Measurements from ENCODE around the gene SUSD5. TPM values are rescaled to one million over a fixed set of nuclear protein-coding genes. Genes with fewer than 3 reads are reported as not detected.
"Not testable (repeated sequence)": the region's sequence is repeated elsewhere in the genome, so short reads cannot be mapped to it uniquely, and the experiment has no call there.

Gene SUSD5
- total RNA-seq, 1 experiment from 2014 or later = 14.1 TPM

GRCh38 chr3:33159234-33159633 lies 59.4 kb downstream of the SUSD5 start:
- H3K27me3 ChIP-seq (replicated peaks) = no peaks in the 10 kb centered on the region
- H3K4me1 ChIP-seq (replicated peaks) = peaks cover 13% of the 10 kb centered on the region
- H3K4me3 ChIP-seq = no peak overlapping the region
- no peak for DNase-seq (ENCODE audit: low read depth in 1 of 2, low spot score in 2 of 2)
- no peaks in the 10 kb centered on the region for H3K9me3 ChIP-seq (replicated peaks)
- H3K27ac ChIP-seq = no peak overlapping the region
- H3K36me3 ChIP-seq = no peaks in the 10 kb centered on the region

- Histone ChIP-seq H3K27me3 (replicated peaks) (no peaks in the 10 kb centered on the region), H3K9me3 (replicated peaks) (no peaks in the 10 kb centered on the region), H3K27ac (no peak overlapping the region), H3K4me1 (replicated peaks) (peaks cover 13% of the 10 kb centered on the region), H3K4me3 (no peak overlapping the region), H3K36me3 (no peaks in the 10 kb centered on the region; the same call in 1 of the 2 replicates)
- DNase-seq (ENCODE audit: low read depth in 1 of 2, low spot score in 2 of 2) = no peak
Observed at GRCh38 chr3:33155301-33155700, 63.3 kb downstream of the SUSD5 start.

GRCh38 chr3:33153782-33154181 lies 64.8 kb downstream of the SUSD5 start:
- no peaks in the 10 kb centered on the region; the same call in 1 of the 2 replicates for H3K36me3 ChIP-seq
- H3K27ac ChIP-seq = no peak overlapping the region
- H3K4me1 ChIP-seq (replicated peaks) = peaks cover 13% of the 10 kb centered on the region
- H3K27me3 ChIP-seq (replicated peaks) = no peaks in the 10 kb centered on the region
- no peak overlapping the region for H3K4me3 ChIP-seq
- no peak for DNase-seq (ENCODE audit: low read depth in 1 of 2, low spot score in 2 of 2)
- no peaks in the 10 kb centered on the region for H3K9me3 ChIP-seq (replicated peaks)

- Histone ChIP-seq H3K27ac (no peak overlapping the region), H3K27me3 (replicated peaks) (no peaks in the 10 kb centered on the region)
- DNase-seq (ENCODE audit: low read depth in 1 of 2, low spot score in 2 of 2) = no peak
Observed at GRCh38 chr3:33152363-33153360, 65.9 kb downstream of the SUSD5 start.

GRCh38 chr3:33149342-33149741 lies 69.3 kb downstream of the SUSD5 start:
- no peak overlapping the region for H3K27ac ChIP-seq
- no peaks in the 10 kb centered on the region for H3K27me3 ChIP-seq (replicated peaks)
- no peak overlapping the region for H3K4me3 ChIP-seq
- no peak for DNase-seq (ENCODE audit: low read depth in 1 of 2, low spot score in 2 of 2)
- no peaks in the 10 kb centered on the region for H3K9me3 ChIP-seq (replicated peaks)
- H3K36me3 ChIP-seq = peaks cover 8% of the 10 kb centered on the region
- no peaks in the 10 kb centered on the region for H3K4me1 ChIP-seq (replicated peaks)

More at GRCh38 chr3:33152363-33153360, 65.9 kb downstream of the SUSD5 start:
- Histone ChIP-seq H3K4me1 (replicated peaks) (peaks cover 13% of the 10 kb centered on the region), H3K4me3 (no peak overlapping the region), H3K36me3 (no peaks in the 10 kb centered on the region; the same call in 1 of the 2 replicates), H3K9me3 (replicated peaks) (no peaks in the 10 kb centered on the region)

- Histone ChIP-seq H3K27ac (no peak overlapping the region), H3K4me1 (replicated peaks) (no peaks in the 10 kb centered on the region), H3K4me3 (no peak overlapping the region), H3K9me3 (replicated peaks) (no peaks in the 10 kb centered on the region), H3K36me3 (peaks cover 29% of the 10 kb centered on the region), H3K27me3 (replicated peaks) (no peaks in the 10 kb centered on the region)
- DNase-seq (ENCODE audit: low read depth in 1 of 2, low spot score in 2 of 2) = no peak
Observed at GRCh38 chr3:33146791-33147445, 71.7 kb downstream of the SUSD5 start.

GRCh38 chr3:33145901-33146580 lies 72.6 kb downstream of the SUSD5 start:
- H3K27me3 ChIP-seq (replicated peaks) = no peaks in the 10 kb centered on the region
- no peak for DNase-seq (ENCODE audit: low read depth in 1 of 2, low spot score in 2 of 2)
- no peaks in the 10 kb centered on the region; the same call in 1 of the 2 replicates for H3K9me3 ChIP-seq (replicated peaks)
- no peak overlapping the region for H3K27ac ChIP-seq
- H3K4me3 ChIP-seq = no peak overlapping the region
- no peaks in the 10 kb centered on the region for H3K4me1 ChIP-seq (replicated peaks)
- H3K36me3 ChIP-seq = peaks cover 36% of the 10 kb centered on the region

GRCh38 chr3:33145221-33145900 lies 73.2 kb downstream of the SUSD5 start:
- H3K4me1 ChIP-seq (replicated peaks) = no peaks in the 10 kb centered on the region
- no peak for DNase-seq (ENCODE audit: low read depth in 1 of 2, low spot score in 2 of 2)
- no peak overlapping the region for H3K27ac ChIP-seq
- H3K4me3 ChIP-seq = no peak overlapping the region
- H3K36me3 ChIP-seq = peaks cover 41% of the 10 kb centered on the region
- H3K9me3 ChIP-seq (replicated peaks) = no peaks in the 10 kb centered on the region; the same call in 1 of the 2 replicates
- no peaks in the 10 kb centered on the region for H3K27me3 ChIP-seq (replicated peaks)

- peaks cover 41% of the 10 kb centered on the region for H3K36me3 ChIP-seq
- H3K27me3 ChIP-seq (replicated peaks) = no peaks in the 10 kb centered on the region
- no peak for DNase-seq (ENCODE audit: low read depth in 1 of 2, low spot score in 2 of 2)
Observed at GRCh38 chr3:33144433-33144832, 74.2 kb downstream of the SUSD5 start.

GRCh38 chr3:33141006-33141405 lies 77.6 kb downstream of the SUSD5 start:
- Histone ChIP-seq H3K27me3 (replicated peaks) (no peaks in the 10 kb centered on the region), H3K36me3 (peaks cover 52% of the 10 kb centered on the region), H3K9me3 (replicated peaks) (no peaks in the 10 kb centered on the region; the same call in 1 of the 2 replicates), H3K4me3 (no peak overlapping the region), H3K4me1 (replicated peaks) (peaks cover 12% of the 10 kb centered on the region; the same call in 1 of the 2 replicates), H3K27ac (no peak overlapping the region)
- DNase-seq (ENCODE audit: low read depth in 1 of 2, low spot score in 2 of 2) = no peak

More at GRCh38 chr3:33144433-33144832, 74.2 kb downstream of the SUSD5 start:
- Histone ChIP-seq H3K4me1 (replicated peaks) (peaks cover 8% of the 10 kb centered on the region; the same call in 1 of the 2 replicates), H3K27ac (no peak overlapping the region), H3K9me3 (replicated peaks) (no peaks in the 10 kb centered on the region; the same call in 1 of the 2 replicates), H3K4me3 (no peak overlapping the region)

GRCh38 chr3:33139996-33140395 lies 78.6 kb downstream of the SUSD5 start:
- Histone ChIP-seq H3K36me3 (peaks cover 59% of the 10 kb centered on the region), H3K27ac (no peak overlapping the region), H3K9me3 (replicated peaks) (no peaks in the 10 kb centered on the region; the same call in 1 of the 2 replicates), H3K27me3 (replicated peaks) (no peaks in the 10 kb centered on the region), H3K4me3 (no peak overlapping the region), H3K4me1 (replicated peaks) (peaks cover 12% of the 10 kb centered on the region; the same call in 1 of the 2 replicates)
- DNase-seq (ENCODE audit: low read depth in 1 of 2, low spot score in 2 of 2) = no peak

GRCh38 chr3:33139006-33139623 lies 79.5 kb downstream of the SUSD5 start:
- H3K9me3 ChIP-seq (replicated peaks); DNase-seq (ENCODE audit: low read depth in 1 of 2, low spot score in 2 of 2); H3K27me3 ChIP-seq (replicated peaks); H3K27ac ChIP-seq; H3K4me3 ChIP-seq: not testable (repeated sequence)
- peaks cover 60% of the 10 kb centered on the region for H3K36me3 ChIP-seq
- peaks cover 12% of the 10 kb centered on the region; the same call in 1 of the 2 replicates for H3K4me1 ChIP-seq (replicated peaks)

All from SJSA1 (cell line).